DLD1 (cell line): ENCODE measurements around the gene NAV1.
"Not testable (repeated sequence)": the region's sequence is repeated elsewhere in the genome, so short reads cannot be mapped to it uniquely, and the experiment has no call there.

Source experiments
- in situ Hi-C: cut with HindIII; loops from 2 replicates; pipeline ENCODE4 v1.10.0; 2017; ENCODE audit warnings: low sequenced_read_pairs

The NAV1 gene

DNA sequence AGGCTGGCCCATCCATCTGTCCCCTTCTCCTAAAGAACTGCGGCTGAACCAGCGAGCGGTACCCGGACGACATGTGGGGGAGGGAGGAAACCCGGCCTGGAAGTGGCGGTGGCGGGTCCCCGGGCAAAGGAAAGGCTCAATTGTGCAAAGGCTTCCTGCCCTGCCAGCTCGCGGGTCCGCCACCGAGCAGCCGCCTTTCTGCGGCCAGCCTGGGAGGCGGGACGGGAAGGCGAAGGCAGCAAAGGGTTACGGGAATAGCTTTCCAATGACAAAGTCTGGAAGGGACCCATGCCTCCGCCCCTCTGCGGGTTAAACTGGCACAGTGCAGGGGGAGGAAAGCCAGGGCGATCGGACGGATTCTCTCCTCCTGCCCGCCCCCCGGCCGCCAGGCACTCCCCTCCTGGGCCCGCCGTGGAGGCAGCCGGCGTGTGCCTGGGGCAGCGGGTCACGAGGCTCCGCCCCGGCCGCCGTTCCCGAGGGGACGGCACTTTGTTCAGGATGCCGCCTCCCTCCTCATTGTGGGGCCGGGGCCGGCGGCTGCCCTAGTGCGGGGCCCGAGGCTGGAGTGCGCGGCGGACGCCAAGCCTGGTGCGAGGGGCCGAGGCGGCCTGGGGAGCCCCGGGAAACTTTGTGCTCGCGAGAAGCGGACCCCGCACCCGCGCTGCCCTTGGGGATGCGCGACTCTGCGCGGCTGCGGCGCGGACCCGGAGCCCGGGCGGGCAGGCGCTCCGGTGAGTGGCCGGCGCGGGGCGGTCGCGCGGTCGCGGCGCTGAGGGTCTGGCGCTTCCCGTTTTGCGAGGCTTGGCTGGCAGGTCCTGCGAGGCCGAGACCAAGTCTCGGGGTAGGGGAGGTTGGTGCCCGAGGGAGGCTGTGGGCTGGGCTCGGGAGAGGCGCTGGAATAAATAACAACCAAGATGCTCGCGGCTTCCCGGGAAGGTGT, at the start of gene NAV1:
TSS of gene NAV1 (plus strand) at position 516 of the 940 bp plus-strand sequence. CDS start 83,758 bp downstream, outside the sequence.
- in situ Hi-C loops, result no loop called here

GRCh38 chr1:201489643-201490261, 49.2 kb upstream of the NAV1 start:
- in situ Hi-C loops, result no loop called here

GRCh38 chr1:201490708-201491131, 48.2 kb upstream of the NAV1 start:
- in situ Hi-C loops, result no loop called here

DNA sequence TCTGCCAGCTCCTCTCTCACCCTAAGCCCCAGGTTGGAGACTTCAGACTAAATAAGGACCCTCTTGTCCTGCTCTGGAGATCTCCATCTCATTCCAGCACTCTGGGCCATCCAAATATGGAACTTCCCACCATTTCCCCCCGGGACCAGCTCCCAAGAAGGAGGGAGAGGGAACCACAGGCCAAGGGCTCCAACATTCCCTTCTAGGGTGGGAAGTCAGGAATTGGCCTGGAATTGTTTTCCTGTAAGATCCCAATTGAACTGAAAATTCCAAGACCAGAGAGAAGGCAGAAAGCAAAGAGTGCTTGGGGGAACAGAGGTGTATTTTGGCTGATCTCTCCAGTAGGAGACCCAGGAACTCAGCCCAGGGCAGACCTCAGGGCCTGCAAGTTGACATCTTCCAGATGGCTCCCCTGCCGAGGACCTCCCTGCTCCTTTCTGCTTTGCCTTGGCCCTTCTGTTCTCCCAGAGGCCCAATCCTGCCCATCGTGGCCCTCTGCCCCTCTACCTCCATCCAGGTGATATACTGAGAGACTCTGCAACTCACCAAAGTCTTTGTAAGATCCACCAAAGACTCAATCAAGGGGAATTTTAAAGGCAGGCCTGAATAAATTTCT, 46.9 kb upstream of the NAV1 start:
- in situ Hi-C loops, result no loop called here

DNA sequence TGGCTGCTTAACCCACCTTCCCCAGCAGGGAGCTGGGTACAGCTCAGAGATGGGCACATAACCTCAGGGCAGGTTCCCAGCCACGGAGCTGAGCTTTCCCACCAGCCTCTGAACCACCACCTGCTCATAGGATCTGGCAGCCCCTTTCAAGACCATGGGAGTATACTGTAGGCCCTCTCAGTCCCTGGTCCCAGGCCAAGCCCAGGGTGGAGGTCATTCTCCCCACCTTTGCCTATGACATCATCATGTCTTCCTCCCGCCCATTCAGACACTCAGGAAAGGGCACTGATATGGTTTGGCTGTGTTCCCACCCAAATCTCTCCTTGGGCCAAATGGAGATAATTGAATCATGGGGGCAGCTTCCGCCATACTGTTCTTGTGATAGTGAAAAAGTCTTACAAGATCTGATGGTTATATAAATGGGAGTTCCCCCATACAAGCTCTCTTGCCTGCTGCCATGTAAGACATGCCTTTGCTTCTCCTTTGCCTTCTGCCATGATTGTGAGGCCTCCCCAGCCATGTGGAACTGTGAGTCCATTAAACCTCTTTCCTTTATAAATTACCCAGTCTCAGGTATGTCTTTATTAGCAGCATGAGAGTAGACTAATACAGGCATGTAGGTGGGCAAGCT, 45.8 kb upstream of the NAV1 start:
- in situ Hi-C loops, result not testable (repeated sequence)

GRCh38 chr1:201493757-201494617, 44.9 kb upstream of the NAV1 start:
- in situ Hi-C loops, result no loop called here

GRCh38 chr1:201495551-201496295, 43.2 kb upstream of the NAV1 start:
- in situ Hi-C loops, result no loop called here

GRCh38 chr1:201496296-201496690, 42.6 kb upstream of the NAV1 start:
- in situ Hi-C loops, result no loop called here

DNA sequence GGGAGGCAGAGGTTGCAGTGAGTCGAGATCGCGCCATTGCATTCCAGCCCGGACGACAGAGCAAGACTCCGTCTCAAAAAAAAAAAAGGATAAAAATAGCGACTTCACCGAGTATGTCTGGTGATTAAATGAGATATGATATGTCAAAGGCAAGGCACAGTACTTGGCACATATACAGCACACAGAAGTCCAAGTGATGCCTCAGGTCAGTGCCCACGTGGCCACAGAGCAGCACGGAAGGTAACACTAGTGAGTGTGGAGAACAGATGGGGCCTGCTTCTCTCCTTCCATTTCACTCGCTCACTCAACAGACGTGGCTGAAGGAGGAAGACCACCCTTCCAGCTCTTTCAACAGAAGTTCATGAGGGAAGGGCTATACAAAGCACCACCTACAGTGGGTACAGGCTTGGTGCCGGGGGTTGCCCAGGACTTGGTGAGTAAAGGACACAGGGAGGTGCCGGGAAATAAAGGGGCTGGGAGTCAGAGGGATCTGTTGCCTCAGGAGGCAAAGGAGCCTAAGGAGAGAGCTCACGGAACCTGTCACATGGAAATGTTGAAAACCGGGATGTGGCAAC, 40.9 kb upstream of the NAV1 start:
- in situ Hi-C loops, result no loop called here

GRCh38 chr1:201498621-201499020, 40.3 kb upstream of the NAV1 start:
- in situ Hi-C loops, result no loop called here

- in situ Hi-C loops, result no loop called here
Measured at GRCh38 chr1:201499191-201499590, 39.7 kb upstream of the NAV1 start.

DNA sequence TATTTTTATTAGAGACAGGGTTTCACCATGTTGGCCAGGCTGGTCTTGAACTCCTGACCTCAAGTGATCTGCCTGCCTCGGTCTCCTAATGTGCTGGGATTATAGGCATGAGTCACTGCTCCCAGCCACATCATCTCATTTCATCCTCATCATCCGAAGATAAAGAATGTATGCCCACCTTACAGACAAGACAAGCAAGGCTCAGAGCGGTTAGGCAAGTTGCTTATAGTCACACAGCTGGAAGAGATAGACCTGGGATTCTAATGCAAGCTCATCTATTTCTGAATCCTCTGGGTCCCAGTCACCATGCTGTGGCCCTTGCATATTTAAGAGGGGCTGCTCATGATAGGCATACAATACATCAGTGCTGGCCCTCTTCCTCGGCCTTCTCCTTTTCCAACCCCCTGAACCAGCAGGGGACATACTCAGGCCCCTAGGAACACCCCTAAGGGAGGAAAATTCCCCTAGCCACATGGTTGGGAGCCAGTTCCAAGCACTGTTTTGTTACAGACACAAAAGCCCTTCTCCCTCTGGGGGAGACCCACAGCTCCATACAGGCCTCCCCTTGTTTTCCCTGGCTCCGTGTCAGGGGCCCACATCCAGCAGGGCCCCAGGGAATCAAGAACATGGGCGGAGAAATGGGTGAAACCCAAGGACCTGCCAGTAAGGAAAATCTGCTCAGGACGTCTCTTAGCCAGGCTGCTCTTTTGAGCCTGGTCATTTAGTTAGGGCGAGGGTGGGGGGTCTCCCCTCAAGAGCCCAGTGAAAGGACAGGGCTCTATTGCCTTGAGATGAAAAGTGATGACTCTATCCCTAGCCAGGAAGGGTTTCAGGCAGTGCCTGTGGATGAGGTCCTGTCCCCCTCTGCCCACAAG, 38.9 kb upstream of the NAV1 start:
- in situ Hi-C loops, result no loop called here

DNA sequence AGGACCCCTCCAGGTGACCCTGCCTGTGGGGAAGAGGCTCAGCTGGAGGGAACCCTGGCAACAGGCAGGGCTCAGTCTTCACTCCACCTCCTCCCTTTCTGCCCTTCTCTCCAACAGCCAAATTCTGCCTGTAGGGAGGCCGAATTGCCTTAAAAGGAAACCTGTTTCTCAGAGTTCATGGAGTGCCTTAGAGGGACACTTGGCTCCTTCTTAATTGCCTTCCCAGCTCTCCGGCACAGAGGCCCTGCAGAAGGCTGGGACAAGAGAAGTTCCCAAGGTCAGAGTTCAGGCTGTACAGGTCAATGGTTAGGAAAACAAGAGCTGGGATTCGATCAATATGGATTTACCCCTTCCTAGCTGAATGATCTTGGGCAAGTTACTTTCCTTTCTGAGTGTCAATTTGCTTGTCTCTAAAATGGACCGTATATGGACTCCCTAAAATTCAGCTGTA, 38.2 kb upstream of the NAV1 start:
- in situ Hi-C loops, result no loop called here

- in situ Hi-C loops, result no loop called here
Measured at GRCh38 chr1:201501144-201501543, 37.8 kb upstream of the NAV1 start.

DNA sequence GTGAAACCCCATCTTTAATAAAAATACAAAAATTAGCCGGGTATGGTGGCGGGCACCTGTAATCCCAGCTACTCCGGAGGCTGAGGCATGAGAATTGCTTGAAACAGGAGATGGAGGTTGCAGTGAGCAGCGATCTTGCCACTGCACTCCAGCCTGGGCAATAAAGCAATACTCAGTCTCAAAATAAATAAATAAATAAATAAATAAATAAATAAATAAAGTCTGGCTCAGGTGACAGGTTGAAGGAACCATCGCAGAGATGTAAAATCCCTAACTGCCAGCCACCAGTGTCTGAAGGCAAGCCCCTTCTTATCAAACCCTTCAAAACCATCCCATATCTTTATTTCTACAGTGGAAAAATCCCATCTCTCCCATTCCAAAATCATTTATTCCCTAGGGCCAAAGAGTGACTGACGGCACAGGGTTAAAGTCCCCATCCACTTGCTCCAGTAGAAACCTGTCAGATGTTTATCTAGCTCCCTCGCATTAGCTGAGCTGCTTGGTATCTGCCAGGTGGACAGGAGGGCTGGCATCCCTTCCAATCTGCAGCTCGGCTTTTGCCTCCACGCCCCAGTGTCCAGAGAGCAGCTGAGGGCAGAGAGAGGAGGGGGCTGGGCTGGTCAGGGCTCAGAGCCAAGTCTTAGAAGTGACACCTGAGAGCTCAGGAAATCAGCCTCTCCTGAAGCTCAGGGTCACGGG, 37.0 kb upstream of the NAV1 start:
- in situ Hi-C loops, result no loop called here

GRCh38 chr1:201502511-201502857, 36.4 kb upstream of the NAV1 start:
- in situ Hi-C loops, result no loop called here

GRCh38 chr1:201503397-201504176, 35.3 kb upstream of the NAV1 start:
- in situ Hi-C loops, result no loop called here
